Aortic smooth muscle cell (primary cell): ENCODE data around the gene TTLL8. TPM values are rescaled to one million over a fixed set of nuclear protein-coding genes. Genes with fewer than 3 reads are reported as not detected.

ENCODE experiments used
- total RNA-seq: library from RNA; depleted of rRNA; stranded (reverse); fragments of >200 nt; gene quantifications from 2 replicates; pipeline ENCODE4 v1.2.3, GENCODE V29; 2014

Gene TTLL8
- not detected in 2 replicates for total RNA-seq

GRCh38 chr22:50058061-50058905 lies at the start of gene TTLL8:
TTLL8 (minus strand) TSS chr22:50058298.

DNA sequence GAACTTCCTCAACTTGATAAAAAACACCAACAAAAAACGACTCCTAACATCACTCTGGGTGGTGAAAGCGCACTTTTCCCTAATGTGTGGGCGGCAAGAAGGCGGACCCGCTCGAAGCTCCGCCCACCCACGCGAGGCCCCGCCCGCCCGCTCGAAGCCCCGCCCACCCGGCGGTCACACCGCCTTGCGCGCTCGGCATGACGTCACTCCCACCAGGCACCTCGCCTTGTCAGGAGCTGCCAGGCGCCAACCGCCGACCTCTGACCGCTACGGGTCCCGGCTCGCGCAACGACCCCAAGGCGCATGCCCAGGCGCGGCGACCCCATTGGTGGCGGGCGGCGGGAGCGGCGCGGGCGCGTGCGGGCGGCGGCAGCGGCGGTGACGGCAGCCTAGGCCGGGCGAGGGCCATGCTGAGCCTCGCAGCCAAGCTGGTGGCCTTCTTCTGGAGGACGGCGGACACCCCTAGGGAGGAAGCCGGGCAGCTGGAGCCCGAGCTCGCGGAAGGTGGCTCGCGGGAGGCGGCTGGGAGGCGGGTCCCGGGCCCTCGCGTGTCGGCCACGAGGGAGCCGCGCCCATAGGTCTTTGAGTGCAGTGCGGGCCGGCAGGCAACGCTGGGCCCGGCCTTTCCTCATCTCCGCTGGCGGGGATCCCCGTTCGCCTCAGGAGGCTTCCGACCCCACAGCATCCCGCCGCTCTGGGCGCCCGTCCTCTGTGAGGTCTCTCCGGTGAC lies 31.7 kb upstream of the TTLL8 start, which contains the start of gene MOV10L1:
Gene MOV10L1, plus strand, starts transcription at position 325 of the 730 bp plus-strand sequence. Its CDS starts 83 bp downstream, at position 408.

DNA sequence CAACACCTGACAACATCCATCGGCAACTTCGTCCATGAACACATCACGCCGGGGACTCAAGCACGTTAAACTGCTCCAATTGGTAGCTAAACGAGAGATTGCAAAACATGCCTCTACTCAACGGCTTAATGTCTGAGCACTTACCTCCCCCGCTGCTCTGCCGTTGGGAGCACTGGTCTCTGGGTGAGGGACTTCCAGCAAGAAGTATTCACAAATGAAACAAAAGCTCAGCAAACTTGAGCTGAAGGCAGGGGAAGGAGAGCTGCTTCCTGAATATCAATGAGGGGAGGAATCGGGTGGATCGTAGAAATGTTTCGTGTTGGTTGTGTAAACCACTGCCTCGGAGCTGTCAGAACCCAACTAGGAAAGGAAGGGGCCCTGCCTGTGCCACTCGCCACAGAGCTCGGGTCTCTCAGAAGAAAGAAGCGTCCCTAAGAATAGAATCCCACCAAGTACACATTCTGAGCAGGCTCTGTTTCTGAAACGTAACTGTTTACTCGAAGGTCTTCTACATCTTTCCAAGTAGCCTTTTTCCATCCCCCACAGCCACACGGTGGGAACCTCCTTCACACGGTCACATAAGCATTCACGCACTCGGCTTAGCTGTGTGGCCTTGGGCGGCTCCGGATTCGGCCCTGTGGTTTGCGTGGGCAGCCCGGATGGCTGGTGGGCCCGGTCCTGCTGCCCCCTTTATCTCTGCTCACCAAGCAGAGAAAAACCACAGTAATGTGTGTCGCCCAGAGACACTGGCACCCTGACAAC lies 27.3 kb upstream of the TTLL8 start, which contains the start of gene MLC1:
Gene MLC1, minus strand, starts transcription at position 216 of the 762 bp plus-strand sequence. CDS start 524 bp downstream, outside the sequence.

GRCh38 chr22:50012211-50013181 lies 45.6 kb downstream of the TTLL8 start, which contains the start of gene IL17REL:
IL17REL (minus strand) TSS chr22:50012765; CDS start chr22:50012646, 119 bp downstream.

Other genes starting within 250 kb of the TTLL8 start
- 20.5 and 21.8 TPM in 2 replicates for gene BRD1, start 230.4 kb downstream of the TTLL8 start, total RNA-seq
- 5.7 and 6.2 TPM in 2 replicates for gene ZBED4, start 204.5 kb downstream of the TTLL8 start, total RNA-seq
- 15.2 and 18.9 TPM in 2 replicates for gene ALG12, start 139.9 kb downstream of the TTLL8 start, total RNA-seq
- 64.8 and 105 TPM in 2 replicates for gene CRELD2, start 139.7 kb downstream of the TTLL8 start, total RNA-seq
- 24.2 and 30.1 TPM in 2 replicates for gene PIM3, start 97.5 kb downstream of the TTLL8 start, total RNA-seq
- gene IL17REL, start 45.5 kb downstream of the TTLL8 start, total RNA-seq = not detected in 2 replicates
- gene MLC1, start 27.1 kb upstream of the TTLL8 start, total RNA-seq = 2.1 and 2.2 TPM in 2 replicates
- gene MOV10L1, start 31.7 kb upstream of the TTLL8 start, total RNA-seq = 1.8 and 7.8 TPM in 2 replicates
- gene PANX2, start 112.4 kb upstream of the TTLL8 start, total RNA-seq = 0.79 and 1.1 TPM in 2 replicates
- gene TRABD, start 127.6 kb upstream of the TTLL8 start, total RNA-seq = 15.2 and 16.5 TPM in 2 replicates
- gene SELENOO, start 142.7 kb upstream of the TTLL8 start, total RNA-seq = 21.8 and 25.4 TPM in 2 replicates
- gene TUBGCP6, start 186.7 kb upstream of the TTLL8 start, total RNA-seq = 26.4 and 30.5 TPM in 2 replicates
- gene HDAC10, start 193.0 kb upstream of the TTLL8 start, total RNA-seq = 16.2 and 21.7 TPM in 2 replicates
- 24.3 and 28.3 TPM in 2 replicates for gene MAPK12, start 203.4 kb upstream of the TTLL8 start, total RNA-seq
- 3.7 and 4.4 TPM in 2 replicates for gene MAPK11, start 212.1 kb upstream of the TTLL8 start, total RNA-seq
- 145 and 159 TPM in 2 replicates for gene PLXNB2, start 249.3 kb upstream of the TTLL8 start, total RNA-seq